MCF 10A (cell line): ENCODE data around the gene OR6M1. TPM values are rescaled to one million over a fixed set of nuclear protein-coding genes. Genes with fewer than 3 reads are reported as not detected.

Source experiments
- BruUV-seq: library from RNA; stranded (reverse); fragments of 400-500 nt; replicated peaks from 2 replicates; lab custom pipeline; 2021; lab: Mats Ljungman, UMichigan
- CTCF ChIA-PET: fragments of 300-600 bp; sonication (Branson Sonifier 250); formaldehyde crosslinking; extraction: SDS; loops from one replicate; lab custom pipeline; 2021; ENCODE audit warnings: antibody characterized with exemption, inconsistent platforms; lab: Yijun Ruan, JAX
- POLR2A ChIA-PET: fragments of 300-600, 350-650 bp; sonication (Branson Sonifier 250); formaldehyde crosslinking; extraction: SDS; loops from one replicate; lab custom pipeline; 2020; ENCODE audit warnings: antibody characterized with exemption, inconsistent platforms; lab: Yijun Ruan, JAX
- DNase-seq: peaks from one replicate; pipeline ENCODE4 v3.0.0-alpha.2; 2018; ENCODE audit not compliant: unreplicated experiment
- H3K27ac Mint-ChIP-seq: one replicate; pipeline ENCODE4 v1.8.0; 2022; ENCODE audit warnings: mild to moderate bottlenecking, low read depth, mixed read lengths; ENCODE audit not compliant: unreplicated experiment
- H3K27me3 Mint-ChIP-seq: one replicate; pipeline ENCODE4 v1.8.0; 2022; ENCODE audit warnings: mixed read lengths; ENCODE audit not compliant: insufficient read depth, unreplicated experiment
- H3K36me3 Mint-ChIP-seq: one replicate; pipeline ENCODE4 v1.8.0; 2022; ENCODE audit warnings: mild to moderate bottlenecking, moderate library complexity, mixed read lengths; ENCODE audit not compliant: insufficient read depth, unreplicated experiment
- H3K4me1 Mint-ChIP-seq: one replicate; pipeline ENCODE4 v1.8.0; 2022; ENCODE audit warnings: mixed read lengths; ENCODE audit not compliant: insufficient read depth, unreplicated experiment
- H3K4me3 Mint-ChIP-seq: one replicate; pipeline ENCODE4 v1.8.0; 2022; ENCODE audit warnings: mild to moderate bottlenecking, moderate library complexity, mixed read lengths; ENCODE audit not compliant: unreplicated experiment
- H3K9me3 Mint-ChIP-seq: one replicate; pipeline ENCODE4 v1.8.0; 2022; ENCODE audit warnings: mixed read lengths; ENCODE audit not compliant: unreplicated experiment
- intact Hi-C: fragments of 100-400 bp; cut with micrococcal nuclease; formaldehyde crosslinking; loops from 2 replicates; pipeline ENCODE4 v1.14.1; 2022
- total RNA-seq: library from RNA; stranded (reverse); gene quantifications from 2 replicates; pipeline ENCODE4 v1.2.3, GENCODE V29; 2022
- TF ChIP-seq, protein P1 (sequence below): fragments of 200-600 bp; IDR thresholded peaks from one replicate; pipeline ENCODE4 v1.8.0; 2022; ENCODE audit warnings: antibody characterized with exemption, mild to moderate bottlenecking; ENCODE audit not compliant: unreplicated experiment

OR6M1 gene
- total RNA-seq, 1 experiment from 2014 or later = not detected

DNA sequence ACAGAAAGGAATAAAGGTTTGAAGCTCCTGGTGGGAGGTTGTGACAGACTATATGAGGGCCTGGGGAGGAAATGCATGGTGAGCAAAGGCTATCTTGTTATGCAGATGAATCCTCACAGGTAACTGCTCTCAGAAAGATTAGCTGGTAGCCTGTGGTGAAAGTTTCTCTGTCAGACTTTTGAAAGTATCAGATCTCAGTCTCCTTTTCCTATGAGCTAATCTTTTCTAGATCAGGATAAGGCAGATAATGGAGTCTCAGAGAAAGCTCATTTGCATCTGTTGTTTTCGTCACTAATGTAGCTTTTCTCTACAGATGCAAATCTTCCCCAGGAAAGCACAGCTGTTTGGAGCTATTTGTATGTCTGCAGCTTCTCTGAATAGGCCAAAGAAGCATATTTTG lies 30.9 kb downstream of the OR6M1 start:
- Mint-ChIP-seq H3K4me1 (no peaks in the 10 kb centered on the region), H3K4me3 (no peak overlapping the region)

DNA sequence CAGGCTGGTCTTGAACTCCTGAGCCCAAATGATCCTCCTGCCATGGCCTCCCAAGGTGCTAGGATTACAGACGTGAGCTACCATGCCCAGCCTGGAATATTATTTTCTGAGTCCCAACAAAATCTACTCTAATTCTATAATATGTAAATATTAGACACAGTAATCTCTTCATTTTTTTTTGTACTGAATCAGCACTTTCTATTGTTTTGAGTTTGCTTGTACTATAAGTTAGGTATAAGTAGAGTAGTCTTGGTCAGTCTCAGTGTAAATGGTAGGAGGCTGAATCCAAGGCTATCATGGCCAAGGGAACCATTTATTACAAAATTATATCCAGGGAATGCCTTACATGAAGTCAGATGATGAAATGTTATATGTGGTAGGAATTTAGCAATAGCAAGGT lies 32.2 kb downstream of the OR6M1 start:
- no peak overlapping the region for H3K27ac Mint-ChIP-seq

More for the DNA sequence above, 30.9 kb downstream of the OR6M1 start:
- BruUV-seq = no TSS peak
- ChIA-PET CTCF (no interaction called here), POLR2A (interaction anchor here (0.6 to 0.7 kb wide), 2 partner anchors 388 to 847 kb away, joined by 3 read pairs; partner anchors contain the start of gene TBRG1)
- Mint-ChIP-seq H3K27me3 (no peaks in the 10 kb centered on the region), H3K9me3 (no peaks in the 10 kb centered on the region), H3K27ac (no peak overlapping the region), H3K36me3 (no peaks in the 10 kb centered on the region)
- TF ChIP-seq, protein P1, sequence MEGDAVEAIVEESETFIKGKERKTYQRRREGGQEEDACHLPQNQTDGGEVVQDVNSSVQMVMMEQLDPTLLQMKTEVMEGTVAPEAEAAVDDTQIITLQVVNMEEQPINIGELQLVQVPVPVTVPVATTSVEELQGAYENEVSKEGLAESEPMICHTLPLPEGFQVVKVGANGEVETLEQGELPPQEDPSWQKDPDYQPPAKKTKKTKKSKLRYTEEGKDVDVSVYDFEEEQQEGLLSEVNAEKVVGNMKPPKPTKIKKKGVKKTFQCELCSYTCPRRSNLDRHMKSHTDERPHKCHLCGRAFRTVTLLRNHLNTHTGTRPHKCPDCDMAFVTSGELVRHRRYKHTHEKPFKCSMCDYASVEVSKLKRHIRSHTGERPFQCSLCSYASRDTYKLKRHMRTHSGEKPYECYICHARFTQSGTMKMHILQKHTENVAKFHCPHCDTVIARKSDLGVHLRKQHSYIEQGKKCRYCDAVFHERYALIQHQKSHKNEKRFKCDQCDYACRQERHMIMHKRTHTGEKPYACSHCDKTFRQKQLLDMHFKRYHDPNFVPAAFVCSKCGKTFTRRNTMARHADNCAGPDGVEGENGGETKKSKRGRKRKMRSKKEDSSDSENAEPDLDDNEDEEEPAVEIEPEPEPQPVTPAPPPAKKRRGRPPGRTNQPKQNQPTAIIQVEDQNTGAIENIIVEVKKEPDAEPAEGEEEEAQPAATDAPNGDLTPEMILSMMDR = no peak
- DNase-seq = no peak
- intact Hi-C loops = no loop called here

DNA sequence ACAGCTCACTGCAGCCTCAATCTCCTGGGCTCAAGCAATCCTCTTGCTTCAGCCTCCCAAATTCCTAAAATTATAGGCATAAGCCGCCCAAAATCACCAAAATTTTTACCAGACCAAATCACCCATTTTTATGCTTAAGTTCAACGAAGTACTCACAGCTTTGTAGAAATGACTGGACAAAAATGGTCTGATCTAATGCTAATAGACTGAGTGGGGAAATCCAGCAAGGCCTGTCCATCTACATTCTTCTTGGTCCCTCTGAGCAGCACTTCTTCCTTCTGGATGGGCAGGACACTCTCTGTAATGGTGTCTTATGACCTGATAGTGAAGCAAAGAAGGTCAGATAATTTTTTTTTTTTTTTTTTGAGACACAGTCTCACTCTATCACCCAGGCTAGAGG lies 33.1 kb downstream of the OR6M1 start:
- ChIA-PET CTCF (interaction anchor here (0.6 kb wide), 1 partner anchor 196 kb away, joined by 3 read pairs; no protein-coding TSS in a partner anchor), POLR2A (no interaction called here)
- Mint-ChIP-seq H3K36me3 (no peaks in the 10 kb centered on the region), H3K4me1 (peaks cover 7% of the 10 kb centered on the region), H3K27ac (no peak overlapping the region), H3K4me3 (no peak overlapping the region), H3K27me3 (no peaks in the 10 kb centered on the region), H3K9me3 (no peaks in the 10 kb centered on the region)
- no peak for DNase-seq
- intact Hi-C loops = no loop called here
- BruUV-seq = no TSS peak
- TF ChIP-seq, protein P1 = no peak

More for the DNA sequence above, 32.2 kb downstream of the OR6M1 start:
- ChIA-PET CTCF (no interaction called here), POLR2A (no interaction called here)
- no peaks in the 10 kb centered on the region for H3K27me3 Mint-ChIP-seq
- intact Hi-C loops = no loop called here
- H3K36me3 Mint-ChIP-seq = no peaks in the 10 kb centered on the region
- no TSS peak for BruUV-seq
- H3K4me3 Mint-ChIP-seq = no peak overlapping the region
- no peaks in the 10 kb centered on the region for H3K9me3 Mint-ChIP-seq
- TF ChIP-seq, protein P1 = no peak
- DNase-seq = no peak
- peaks cover under 1% of the 10 kb centered on the region for H3K4me1 Mint-ChIP-seq

DNA sequence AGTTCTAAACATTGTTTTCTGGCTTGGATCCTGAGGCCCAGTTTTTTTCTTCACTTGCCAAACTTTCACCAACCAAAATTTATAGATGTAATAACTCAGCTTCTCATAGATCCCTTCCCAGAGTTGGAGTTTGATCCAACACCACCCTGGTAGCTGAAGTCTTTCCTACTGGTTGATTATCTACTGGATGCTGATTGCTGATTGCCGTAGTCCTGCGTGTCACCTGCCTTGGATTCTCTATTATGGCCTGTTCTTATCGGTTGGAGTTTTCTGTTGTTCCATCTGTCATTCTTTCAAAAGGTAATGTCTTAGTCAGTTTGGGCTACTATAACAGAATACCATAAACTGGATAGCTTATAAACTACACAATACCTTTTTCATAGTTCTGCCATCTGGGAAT lies 34.5 kb downstream of the OR6M1 start:
- no peak overlapping the region for H3K27ac Mint-ChIP-seq
- no peaks in the 10 kb centered on the region for H3K27me3 Mint-ChIP-seq
- BruUV-seq = no TSS peak
- intact Hi-C loops = no loop called here
- TF ChIP-seq, protein P1 = no peak
- H3K4me3 Mint-ChIP-seq = no peak overlapping the region
- no peaks in the 10 kb centered on the region for H3K9me3 Mint-ChIP-seq
- POLR2A ChIA-PET = interaction anchor here (0.6 kb wide), 1 partner anchor 187 kb away, joined by 3 read pairs; no protein-coding TSS in a partner anchor
- CTCF ChIA-PET = interaction anchor here (0.5 kb wide), 1 partner anchor 555 kb away, joined by 3 read pairs; no protein-coding TSS in a partner anchor
- no peak for DNase-seq
- H3K4me1 Mint-ChIP-seq = peaks cover 7% of the 10 kb centered on the region
- no peaks in the 10 kb centered on the region for H3K36me3 Mint-ChIP-seq
